ENCODE results near the gene VWF.

DNA sequence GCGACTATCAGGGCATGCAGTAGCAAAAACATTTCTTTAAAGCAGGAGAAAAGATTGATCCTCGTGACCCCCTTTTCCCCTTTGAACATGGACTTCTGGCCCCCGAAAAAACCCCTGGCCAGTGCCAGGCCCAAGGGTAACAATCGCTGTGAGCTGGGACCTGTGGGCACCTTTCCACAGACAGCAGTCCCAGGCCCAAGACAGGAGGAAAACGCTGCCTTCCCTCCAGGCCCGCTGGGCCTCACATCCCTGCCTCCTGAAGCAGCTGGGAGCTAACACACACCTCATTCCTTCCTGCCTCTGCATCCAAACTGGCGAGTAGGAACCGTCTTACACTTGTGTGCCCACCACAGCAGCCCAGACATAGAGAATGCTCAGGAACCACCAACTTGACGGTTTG, 1.2 kb downstream of the VWF start:
- TF ChIP-seq, protein P1, sequence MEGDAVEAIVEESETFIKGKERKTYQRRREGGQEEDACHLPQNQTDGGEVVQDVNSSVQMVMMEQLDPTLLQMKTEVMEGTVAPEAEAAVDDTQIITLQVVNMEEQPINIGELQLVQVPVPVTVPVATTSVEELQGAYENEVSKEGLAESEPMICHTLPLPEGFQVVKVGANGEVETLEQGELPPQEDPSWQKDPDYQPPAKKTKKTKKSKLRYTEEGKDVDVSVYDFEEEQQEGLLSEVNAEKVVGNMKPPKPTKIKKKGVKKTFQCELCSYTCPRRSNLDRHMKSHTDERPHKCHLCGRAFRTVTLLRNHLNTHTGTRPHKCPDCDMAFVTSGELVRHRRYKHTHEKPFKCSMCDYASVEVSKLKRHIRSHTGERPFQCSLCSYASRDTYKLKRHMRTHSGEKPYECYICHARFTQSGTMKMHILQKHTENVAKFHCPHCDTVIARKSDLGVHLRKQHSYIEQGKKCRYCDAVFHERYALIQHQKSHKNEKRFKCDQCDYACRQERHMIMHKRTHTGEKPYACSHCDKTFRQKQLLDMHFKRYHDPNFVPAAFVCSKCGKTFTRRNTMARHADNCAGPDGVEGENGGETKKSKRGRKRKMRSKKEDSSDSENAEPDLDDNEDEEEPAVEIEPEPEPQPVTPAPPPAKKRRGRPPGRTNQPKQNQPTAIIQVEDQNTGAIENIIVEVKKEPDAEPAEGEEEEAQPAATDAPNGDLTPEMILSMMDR (IDR thresholded peaks at IDR 0.05) = no peak
- TF ChIP-seq POLR2A (IDR thresholded peaks at IDR 0.05) = no peak
